ENCODE results near the gene LCP2. TPM values are rescaled to one million over a fixed set of nuclear protein-coding genes. Genes with fewer than 3 reads are reported as not detected.

LCP2 gene
- total RNA-seq, 1 donor from 2014 or later: not detected

DNA sequence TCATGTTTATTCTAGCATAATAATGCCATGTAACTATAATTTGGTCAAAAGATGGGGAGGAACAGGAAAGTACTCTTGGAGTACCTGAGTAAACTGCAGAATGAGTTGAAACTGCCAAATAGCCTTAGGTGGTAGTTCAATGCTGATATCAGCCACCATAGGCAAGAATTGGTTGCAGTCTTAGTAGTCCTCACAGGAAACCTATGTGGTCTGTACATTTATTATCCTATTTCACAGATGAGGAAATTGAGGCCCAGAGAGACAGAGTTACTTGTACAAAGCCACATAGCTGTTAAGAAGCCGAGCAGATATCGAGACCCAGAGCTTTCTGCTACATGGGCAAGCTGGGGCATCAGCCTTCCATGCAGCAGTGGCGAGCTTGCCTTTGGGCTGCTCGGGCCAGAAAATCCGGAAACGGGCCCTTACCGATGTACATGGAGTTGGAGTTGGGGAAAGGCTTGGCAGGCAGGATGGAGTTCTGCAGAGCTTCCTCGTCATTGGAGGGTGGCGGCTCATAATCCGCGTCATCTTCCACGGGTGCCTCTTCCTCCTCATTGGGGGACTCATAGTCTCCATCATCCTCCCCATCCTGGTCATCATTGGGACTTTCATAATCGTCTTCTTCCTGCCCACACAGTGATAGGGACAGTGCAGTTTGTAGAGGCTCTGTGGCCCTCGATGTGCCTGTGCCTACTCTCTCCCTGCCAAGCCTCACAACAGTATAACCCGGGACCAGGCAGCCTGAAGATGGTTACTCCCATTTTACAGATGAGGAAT lies 27.1 kb downstream of the LCP2 start:
- H3K36me3 Mint-ChIP-seq: no peaks in the 10 kb centered on the region
- no peak overlapping the region for H3K27ac Mint-ChIP-seq
- DNase-seq (ENCODE audit: low spot score in 2 of 2, unreplicated experiment in 2 of 2): no peak
- H3K9me3 Mint-ChIP-seq: no peaks in the 10 kb centered on the region
- peaks cover 13% of the 10 kb centered on the region for H3K27me3 Mint-ChIP-seq (ENCODE audit: low read depth)
- peaks cover 36% of the 10 kb centered on the region for H3K4me1 Mint-ChIP-seq
- TF ChIP-seq, protein P1, sequence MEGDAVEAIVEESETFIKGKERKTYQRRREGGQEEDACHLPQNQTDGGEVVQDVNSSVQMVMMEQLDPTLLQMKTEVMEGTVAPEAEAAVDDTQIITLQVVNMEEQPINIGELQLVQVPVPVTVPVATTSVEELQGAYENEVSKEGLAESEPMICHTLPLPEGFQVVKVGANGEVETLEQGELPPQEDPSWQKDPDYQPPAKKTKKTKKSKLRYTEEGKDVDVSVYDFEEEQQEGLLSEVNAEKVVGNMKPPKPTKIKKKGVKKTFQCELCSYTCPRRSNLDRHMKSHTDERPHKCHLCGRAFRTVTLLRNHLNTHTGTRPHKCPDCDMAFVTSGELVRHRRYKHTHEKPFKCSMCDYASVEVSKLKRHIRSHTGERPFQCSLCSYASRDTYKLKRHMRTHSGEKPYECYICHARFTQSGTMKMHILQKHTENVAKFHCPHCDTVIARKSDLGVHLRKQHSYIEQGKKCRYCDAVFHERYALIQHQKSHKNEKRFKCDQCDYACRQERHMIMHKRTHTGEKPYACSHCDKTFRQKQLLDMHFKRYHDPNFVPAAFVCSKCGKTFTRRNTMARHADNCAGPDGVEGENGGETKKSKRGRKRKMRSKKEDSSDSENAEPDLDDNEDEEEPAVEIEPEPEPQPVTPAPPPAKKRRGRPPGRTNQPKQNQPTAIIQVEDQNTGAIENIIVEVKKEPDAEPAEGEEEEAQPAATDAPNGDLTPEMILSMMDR (IDR thresholded peaks at IDR 0.05; ENCODE audit: unreplicated experiment): no peak
- no peak overlapping the region for H3K4me3 Mint-ChIP-seq

DNA sequence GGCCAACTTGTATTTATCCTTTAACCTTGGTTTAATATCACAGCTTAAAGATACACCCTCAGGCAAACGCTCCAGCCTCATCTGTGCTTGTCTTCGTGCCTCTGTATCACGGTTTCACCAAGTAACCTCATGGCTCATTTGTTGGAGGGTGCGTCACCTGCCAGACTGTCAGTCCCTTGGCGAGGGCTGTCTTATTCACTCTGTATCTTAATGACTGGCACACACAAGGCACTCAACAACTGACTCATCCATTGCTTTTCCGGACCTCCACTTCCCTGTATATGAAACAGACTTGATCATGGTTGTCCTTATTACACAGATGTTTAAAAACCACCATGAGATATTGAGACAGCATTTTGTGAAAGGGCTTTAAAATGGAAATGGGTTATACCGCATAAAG lies 28.0 kb downstream of the LCP2 start:
- Mint-ChIP-seq H3K27me3 (ENCODE audit: low read depth) (peaks cover 13% of the 10 kb centered on the region), H3K36me3 (no peaks in the 10 kb centered on the region), H3K4me1 (peaks cover 40% of the 10 kb centered on the region), H3K27ac (no peak overlapping the region), H3K4me3 (no peak overlapping the region), H3K9me3 (no peaks in the 10 kb centered on the region)
- TF ChIP-seq, protein P1 (IDR thresholded peaks at IDR 0.05; ENCODE audit: unreplicated experiment): no peak
- no peak for DNase-seq (ENCODE audit: low spot score in 2 of 2, unreplicated experiment in 2 of 2)

DNA sequence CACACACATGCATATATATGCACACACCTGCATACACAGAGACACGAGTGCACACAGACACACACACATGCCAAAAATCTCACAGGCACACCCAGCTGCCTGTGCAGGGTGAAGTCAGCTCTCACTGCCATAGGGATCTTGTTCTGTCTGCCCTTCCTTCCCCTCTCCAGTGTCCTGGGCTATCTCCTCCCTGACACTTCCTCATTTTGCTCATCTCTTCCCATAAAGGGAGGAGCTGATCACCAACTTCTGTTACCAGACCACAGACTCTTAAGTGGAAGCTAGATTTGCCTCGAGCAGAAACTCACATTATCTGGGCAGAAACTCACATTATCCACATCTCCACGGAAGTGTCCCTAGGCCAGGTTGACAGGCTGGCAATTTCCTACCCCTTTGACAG lies 28.7 kb downstream of the LCP2 start:
- Mint-ChIP-seq H3K4me1 (peaks cover 45% of the 10 kb centered on the region), H3K9me3 (no peaks in the 10 kb centered on the region), H3K4me3 (no peak overlapping the region), H3K27ac (no peak overlapping the region), H3K27me3 (ENCODE audit: low read depth) (peaks cover 13% of the 10 kb centered on the region), H3K36me3 (no peaks in the 10 kb centered on the region)
- DNase-seq (ENCODE audit: low spot score in 2 of 2, unreplicated experiment in 2 of 2): no peak
- TF ChIP-seq, protein P1 (IDR thresholded peaks at IDR 0.05; ENCODE audit: unreplicated experiment): no peak

DNA sequence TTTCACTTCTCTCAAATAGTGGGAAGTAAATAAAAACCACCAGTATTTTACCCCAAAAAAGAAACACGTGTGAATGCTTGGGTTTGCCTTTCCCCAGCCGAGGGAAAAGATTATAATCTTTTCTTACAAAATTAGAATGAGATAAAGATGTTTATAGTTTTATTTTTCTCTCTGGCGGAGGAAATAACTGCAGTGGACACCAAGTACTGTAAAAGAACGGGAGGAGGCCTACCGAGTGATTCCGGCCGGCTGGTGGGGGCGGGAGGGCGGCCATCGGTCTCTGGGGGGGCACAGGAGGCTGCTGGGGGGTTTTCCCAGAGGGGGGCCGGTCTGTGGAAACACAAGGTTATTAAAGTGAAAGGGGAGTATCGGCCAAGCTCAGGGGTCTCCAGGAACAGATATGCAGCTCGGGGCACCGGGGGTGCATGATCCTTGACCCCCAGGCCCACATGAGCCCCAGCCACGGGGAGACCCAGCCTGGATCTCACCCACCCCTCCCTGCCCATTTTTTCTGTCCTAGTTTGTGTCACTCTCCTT lies 29.4 kb downstream of the LCP2 start:
- Mint-ChIP-seq H3K4me3 (no peak overlapping the region), H3K4me1 (peaks cover 52% of the 10 kb centered on the region), H3K27ac (no peak overlapping the region), H3K36me3 (no peaks in the 10 kb centered on the region), H3K9me3 (no peaks in the 10 kb centered on the region), H3K27me3 (ENCODE audit: low read depth) (peaks cover 13% of the 10 kb centered on the region)
- TF ChIP-seq, protein P1 (IDR thresholded peaks at IDR 0.05; ENCODE audit: unreplicated experiment): no peak
- DNase-seq (ENCODE audit: low spot score in 2 of 2, unreplicated experiment in 2 of 2): no peak

DNA sequence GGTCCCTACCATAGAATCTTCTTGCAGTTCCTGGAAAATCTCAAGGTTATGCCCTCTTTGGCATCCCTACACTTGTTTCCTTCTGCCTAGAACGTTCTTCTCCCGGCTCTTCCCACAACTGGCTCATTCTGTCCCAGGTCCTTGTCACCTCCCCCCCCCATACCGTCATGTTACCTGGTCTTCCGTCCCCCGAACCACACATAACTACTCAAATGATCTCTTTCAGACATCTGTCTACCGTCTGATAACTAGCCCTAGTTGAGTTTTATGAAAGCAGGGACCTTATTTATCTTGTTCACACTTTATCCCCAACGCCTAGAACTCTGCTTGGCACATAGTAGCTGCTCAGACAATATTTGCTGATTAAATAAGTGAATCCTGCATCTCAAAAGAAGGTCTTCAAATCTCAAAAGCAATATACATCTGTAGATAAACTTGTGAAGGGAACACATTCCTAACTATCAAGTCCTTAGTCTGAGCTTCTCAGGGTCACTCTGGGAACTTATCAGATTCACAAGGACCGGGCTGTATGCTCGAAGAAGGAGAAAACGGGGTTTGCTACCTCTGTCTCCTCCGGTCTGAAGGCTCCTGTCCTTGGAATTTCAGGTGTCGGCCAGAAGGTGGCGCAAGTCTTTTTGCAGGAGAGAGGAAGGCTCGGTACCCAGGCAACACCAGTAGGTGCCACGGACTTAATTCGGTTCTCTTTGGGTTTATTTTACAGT lies 30.0 kb downstream of the LCP2 start:
- no peaks in the 10 kb centered on the region for H3K36me3 Mint-ChIP-seq
- no peak overlapping the region for H3K27ac Mint-ChIP-seq
- no peak overlapping the region for H3K4me3 Mint-ChIP-seq
- peaks cover 52% of the 10 kb centered on the region for H3K4me1 Mint-ChIP-seq
- peaks cover 13% of the 10 kb centered on the region for H3K27me3 Mint-ChIP-seq (ENCODE audit: low read depth)
- peak; percentile 56 to 70 for DNase-seq (ENCODE audit: low spot score in 2 of 2, unreplicated experiment in 2 of 2)
- TF ChIP-seq, protein P1 (IDR thresholded peaks at IDR 0.05; ENCODE audit: unreplicated experiment): peak; percentile 76
- H3K9me3 Mint-ChIP-seq: no peaks in the 10 kb centered on the region
